Measurements from ENCODE around the gene MSTN.

- TF ChIP-seq CTCF (IDR thresholded peaks at IDR 0.05; ENCODE audit: poor library complexity) (no peak), EZH2 (IDR thresholded peaks at IDR 0.05; ENCODE audit: borderline replicate concordance) (no peak), EZH2phosphoT487 (IDR thresholded peaks at IDR 0.05; ENCODE audit: low read depth, severe bottlenecking, unreplicated experiment) (no peak)
Observed at GRCh38 chr2:190105554-190105953, 43.0 kb upstream of the MSTN start.

Measured in hepatocyte (in vitro differentiated cells).